LHCN-M2 (cell line): Measurements from ENCODE around the gene ZNF536. TPM values are rescaled to one million over a fixed set of nuclear protein-coding genes. Genes with fewer than 3 reads are reported as not detected.
"Not testable (repeated sequence)": the region's sequence is repeated elsewhere in the genome, so short reads cannot be mapped to it uniquely, and the experiment has no call there.

Experiments used
- DNase-seq: peaks from one replicate; pipeline ENCODE4 v3.0.0-alpha.2; 2012; ENCODE audit warnings: low read depth
- total RNA-seq: library from RNA; depleted of rRNA; stranded (reverse); fragments of >200 nt; gene quantifications from 2 replicates; pipeline ENCODE4 v1.2.3, GENCODE V29; 2014

Gene ZNF536
- total RNA-seq, 1 experiment from 2014 or later, result not detected

- not testable (repeated sequence) for DNase-seq
Observed at GRCh38 chr19:30417166-30417565, 45.0 kb downstream of the ZNF536 start.

GRCh38 chr19:30419568-30420180, 47.5 kb downstream of the ZNF536 start:
- DNase-seq, result no peak

GRCh38 chr19:30420316-30420715, 48.1 kb downstream of the ZNF536 start:
- no peak for DNase-seq

- DNase-seq, result no peak
Observed at GRCh38 chr19:30420881-30421280, 48.7 kb downstream of the ZNF536 start.

DNA sequence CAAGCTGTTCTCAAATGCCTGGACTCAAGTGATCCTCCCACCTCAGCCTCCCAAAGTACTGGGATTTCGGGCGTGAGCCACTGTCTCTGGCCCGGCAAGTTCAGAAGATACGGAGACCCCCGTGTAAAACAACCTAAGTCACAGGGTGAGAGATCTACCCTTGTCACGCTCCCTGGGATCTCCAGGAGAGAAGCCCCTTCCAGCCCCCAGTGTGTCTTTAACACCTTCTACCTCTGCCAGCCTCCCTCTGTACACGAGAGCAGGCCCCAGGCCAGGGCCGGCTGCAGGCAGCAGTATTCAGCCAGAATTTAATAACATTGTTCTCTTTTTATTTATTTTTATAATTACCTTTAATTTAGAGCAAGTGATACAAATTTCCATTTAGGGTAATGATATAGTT, 49.4 kb downstream of the ZNF536 start:
- DNase-seq, result no peak

GRCh38 chr19:30423481-30423880, 51.3 kb downstream of the ZNF536 start:
- no peak for DNase-seq

GRCh38 chr19:30425885-30426838, 54.0 kb downstream of the ZNF536 start:
- no peak for DNase-seq

- DNase-seq, result no peak
Observed at GRCh38 chr19:30426864-30427263, 54.7 kb downstream of the ZNF536 start.

DNA sequence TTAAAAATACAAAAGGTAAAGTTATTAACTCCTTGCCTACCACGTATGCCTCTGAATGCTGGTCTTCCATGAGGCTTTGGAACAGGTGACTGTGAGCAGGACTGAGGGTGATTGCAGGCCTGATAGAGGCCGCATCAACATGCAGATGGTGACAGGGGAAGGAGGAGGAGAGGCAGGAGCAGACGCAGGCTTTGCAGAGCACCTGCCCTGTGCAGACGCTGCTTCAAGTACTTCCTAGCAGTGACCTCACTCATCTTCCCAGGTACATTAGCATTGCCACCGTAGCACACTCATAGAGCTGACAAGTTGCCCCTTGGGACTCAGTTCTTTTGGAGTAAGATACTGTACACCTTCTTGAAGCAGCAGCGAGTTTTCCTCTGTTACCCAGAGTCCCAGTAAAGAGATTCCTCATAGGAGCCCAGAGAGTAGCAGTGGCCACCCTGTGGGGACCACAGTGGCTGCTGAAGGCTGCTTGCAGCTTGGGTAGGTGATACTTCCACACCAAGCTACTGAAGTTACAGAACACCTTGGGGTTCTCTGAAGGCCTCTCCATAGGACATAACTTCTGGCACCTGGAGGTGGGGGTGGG, 56.0 kb downstream of the ZNF536 start:
- no peak for DNase-seq

GRCh38 chr19:30428844-30429243, 56.7 kb downstream of the ZNF536 start:
- no peak for DNase-seq

GRCh38 chr19:30430206-30430734, 58.1 kb downstream of the ZNF536 start:
- DNase-seq, result no peak

DNA sequence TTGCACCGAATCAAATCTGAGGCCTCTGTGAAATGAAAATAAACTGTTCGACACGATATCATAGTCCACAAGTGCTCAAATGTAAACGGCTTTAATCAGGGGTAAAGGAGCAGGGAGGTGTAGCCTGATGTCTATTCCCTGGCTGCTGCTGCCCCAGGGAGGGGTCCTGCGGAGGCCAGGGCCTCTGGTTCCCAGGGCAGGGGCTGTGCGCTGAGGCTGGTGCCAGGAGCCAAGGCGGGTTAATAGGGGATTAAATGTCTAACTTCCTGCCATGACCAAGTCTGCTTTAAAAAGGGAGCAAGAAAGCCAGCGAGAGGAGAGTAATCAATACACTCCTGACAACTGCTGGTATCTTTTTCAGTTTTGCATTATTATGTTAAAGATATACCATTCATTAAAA, 59.4 kb downstream of the ZNF536 start:
- no peak for DNase-seq

- no peak for DNase-seq
Observed at GRCh38 chr19:30434797-30435594, 62.8 kb downstream of the ZNF536 start.

DNA sequence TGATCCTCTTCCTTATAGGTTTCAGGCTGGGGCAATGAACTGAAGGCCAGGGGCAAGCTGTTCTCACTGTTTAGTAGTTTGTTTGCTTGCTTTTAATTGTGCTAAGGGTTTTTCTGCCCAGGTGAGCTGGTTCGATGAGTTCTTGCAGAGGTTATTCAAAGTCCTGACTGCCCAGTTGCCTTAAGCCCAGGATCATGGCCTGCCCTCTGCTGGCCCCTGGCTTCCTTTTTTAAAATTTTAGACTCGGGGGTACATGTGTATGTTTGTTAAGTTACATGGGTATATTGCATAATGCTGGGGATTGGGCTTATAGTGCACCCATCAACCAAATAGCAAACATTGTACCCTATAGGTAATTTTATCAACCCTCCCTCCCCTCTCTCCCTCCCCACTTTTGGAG, 65.7 kb downstream of the ZNF536 start:
- no peak for DNase-seq

- no peak for DNase-seq
Observed at GRCh38 chr19:30439310-30439709, 67.1 kb downstream of the ZNF536 start.

- DNase-seq, result no peak
Observed at GRCh38 chr19:30441011-30441410, 68.8 kb downstream of the ZNF536 start.

- DNase-seq, result no peak
Observed at GRCh38 chr19:30442674-30443073, 70.5 kb downstream of the ZNF536 start.

GRCh38 chr19:30443531-30444252, 71.5 kb downstream of the ZNF536 start:
- DNase-seq, result no peak

- no peak for DNase-seq
Observed at GRCh38 chr19:30444253-30444671, 72.1 kb downstream of the ZNF536 start.

DNA sequence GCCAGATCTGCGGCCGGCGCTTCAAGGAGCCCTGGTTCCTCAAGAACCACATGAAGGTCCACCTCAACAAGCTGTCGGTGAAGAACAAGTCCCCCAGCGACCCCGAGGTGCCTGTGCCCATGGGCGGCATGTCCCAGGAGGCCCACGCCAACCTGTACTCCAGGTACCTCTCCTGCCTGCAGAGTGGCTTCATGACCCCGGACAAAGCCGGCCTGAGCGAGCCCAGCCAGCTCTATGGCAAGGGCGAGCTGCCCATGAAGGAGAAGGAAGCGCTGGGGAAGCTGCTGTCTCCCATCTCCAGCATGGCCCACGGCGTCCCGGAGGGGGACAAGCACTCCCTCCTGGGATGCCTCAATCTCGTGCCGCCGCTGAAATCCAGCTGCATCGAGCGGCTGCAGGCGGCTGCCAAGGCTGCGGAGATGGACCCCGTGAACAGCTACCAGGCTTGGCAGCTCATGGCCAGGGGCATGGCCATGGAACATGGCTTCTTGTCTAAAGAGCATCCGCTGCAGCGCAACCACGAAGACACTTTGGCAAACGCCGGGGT, 72.6 kb downstream of the ZNF536 start:
- no peak for DNase-seq
